Mucosa of stomach (tissue), 1 donor: ENCODE data around the gene CYLD.

Experiments
- H3K27me3 ChIP-seq: one replicate; pipeline ENCODE4 v1.7.0; 2013; ENCODE audit warnings: mild to moderate bottlenecking, low read length; ENCODE audit not compliant: control insufficient read depth, insufficient read depth
- H3K36me3 ChIP-seq: one replicate; pipeline ENCODE4 v1.7.0; 2013; ENCODE audit warnings: low read length; ENCODE audit not compliant: control insufficient read depth, insufficient read depth
- H3K4me1 ChIP-seq: one replicate; pipeline ENCODE4 v1.7.0; 2013; ENCODE audit warnings: mild to moderate bottlenecking, low read length; ENCODE audit not compliant: control insufficient read depth, insufficient read depth
- H3K4me3 ChIP-seq: one replicate; pipeline ENCODE4 v1.7.0; 2013; ENCODE audit warnings: low read length
- H3K9ac ChIP-seq: one replicate; pipeline ENCODE4 v1.7.0; 2013; ENCODE audit warnings: mild to moderate bottlenecking, low read length, moderate library complexity
- H3K9me3 ChIP-seq: one replicate; pipeline ENCODE4 v1.7.0; 2013; ENCODE audit warnings: mild to moderate bottlenecking, low read length, moderate library complexity; ENCODE audit not compliant: control insufficient read depth
- donor health status: Pancreatic carcinoma.

The CYLD gene

GRCh38 chr16:50835358-50836060, 93.6 kb downstream of the CYLD start:
- Histone ChIP-seq H3K4me1 (no peaks in the 10 kb centered on the region), H3K36me3 (no peaks in the 10 kb centered on the region), H3K9me3 (no peaks in the 10 kb centered on the region), H3K9ac (no peak overlapping the region), H3K27me3 (peaks cover 5% of the 10 kb centered on the region), H3K4me3 (no peak overlapping the region)

GRCh38 chr16:50836121-50836621, 94.3 kb downstream of the CYLD start:
- H3K4me1 ChIP-seq = no peaks in the 10 kb centered on the region
- H3K27me3 ChIP-seq = peaks cover 12% of the 10 kb centered on the region
- no peaks in the 10 kb centered on the region for H3K36me3 ChIP-seq
- H3K4me3 ChIP-seq = no peak overlapping the region
- H3K9ac ChIP-seq = no peak overlapping the region
- H3K9me3 ChIP-seq = no peaks in the 10 kb centered on the region

- Histone ChIP-seq H3K4me1 (no peaks in the 10 kb centered on the region), H3K9ac (no peak overlapping the region), H3K4me3 (no peak overlapping the region), H3K27me3 (peaks cover 20% of the 10 kb centered on the region), H3K36me3 (no peaks in the 10 kb centered on the region), H3K9me3 (no peaks in the 10 kb centered on the region)
Measured at GRCh38 chr16:50837324-50837723, 95.4 kb downstream of the CYLD start.

GRCh38 chr16:50838165-50838564, 96.3 kb downstream of the CYLD start:
- Histone ChIP-seq H3K9ac (no peak overlapping the region), H3K36me3 (no peaks in the 10 kb centered on the region), H3K4me3 (no peak overlapping the region), H3K4me1 (no peaks in the 10 kb centered on the region), H3K9me3 (no peaks in the 10 kb centered on the region), H3K27me3 (peaks cover 20% of the 10 kb centered on the region)

GRCh38 chr16:50838885-50839284, 97.0 kb downstream of the CYLD start:
- no peaks in the 10 kb centered on the region for H3K9me3 ChIP-seq
- no peak overlapping the region for H3K4me3 ChIP-seq
- no peaks in the 10 kb centered on the region for H3K4me1 ChIP-seq
- H3K36me3 ChIP-seq = no peaks in the 10 kb centered on the region
- peaks cover 20% of the 10 kb centered on the region for H3K27me3 ChIP-seq
- H3K9ac ChIP-seq = no peak overlapping the region

- Histone ChIP-seq H3K4me1 (no peaks in the 10 kb centered on the region), H3K9ac (no peak overlapping the region), H3K9me3 (no peaks in the 10 kb centered on the region), H3K36me3 (no peaks in the 10 kb centered on the region), H3K27me3 (peaks cover 20% of the 10 kb centered on the region), H3K4me3 (no peak overlapping the region)
Measured at GRCh38 chr16:50839356-50839755, 97.5 kb downstream of the CYLD start.

- H3K27me3 ChIP-seq = peaks cover 20% of the 10 kb centered on the region
- no peaks in the 10 kb centered on the region for H3K36me3 ChIP-seq
- no peak overlapping the region for H3K4me3 ChIP-seq
- no peaks in the 10 kb centered on the region for H3K9me3 ChIP-seq
- no peak overlapping the region for H3K9ac ChIP-seq
- H3K4me1 ChIP-seq = no peaks in the 10 kb centered on the region
Measured at GRCh38 chr16:50839920-50840729, 98.2 kb downstream of the CYLD start.

GRCh38 chr16:50841081-50841886, 99.4 kb downstream of the CYLD start:
- Histone ChIP-seq H3K36me3 (no peaks in the 10 kb centered on the region), H3K9ac (no peak overlapping the region), H3K27me3 (peaks cover 20% of the 10 kb centered on the region), H3K4me1 (no peaks in the 10 kb centered on the region), H3K4me3 (no peak overlapping the region), H3K9me3 (no peaks in the 10 kb centered on the region)

GRCh38 chr16:50842013-50842505, 100.2 kb downstream of the CYLD start:
- no peaks in the 10 kb centered on the region for H3K9me3 ChIP-seq
- no peak overlapping the region for H3K9ac ChIP-seq
- no peaks in the 10 kb centered on the region for H3K4me1 ChIP-seq
- no peaks in the 10 kb centered on the region for H3K36me3 ChIP-seq
- H3K4me3 ChIP-seq = no peak overlapping the region
- H3K27me3 ChIP-seq = peaks cover 20% of the 10 kb centered on the region

GRCh38 chr16:50842589-50842988, 100.7 kb downstream of the CYLD start:
- no peaks in the 10 kb centered on the region for H3K9me3 ChIP-seq
- H3K4me3 ChIP-seq = no peak overlapping the region
- peaks cover 20% of the 10 kb centered on the region for H3K27me3 ChIP-seq
- no peaks in the 10 kb centered on the region for H3K4me1 ChIP-seq
- H3K9ac ChIP-seq = no peak overlapping the region
- no peaks in the 10 kb centered on the region for H3K36me3 ChIP-seq

- no peaks in the 10 kb centered on the region for H3K4me1 ChIP-seq
- peaks cover 20% of the 10 kb centered on the region for H3K27me3 ChIP-seq
- H3K9me3 ChIP-seq = no peaks in the 10 kb centered on the region
- no peaks in the 10 kb centered on the region for H3K36me3 ChIP-seq
- H3K4me3 ChIP-seq = no peak overlapping the region
- H3K9ac ChIP-seq = no peak overlapping the region
Measured at GRCh38 chr16:50844840-50845239, 103.0 kb downstream of the CYLD start.
